K562 (cell line): ENCODE measurements around the gene POPDC3. TPM values are rescaled to one million over a fixed set of nuclear protein-coding genes. Genes with fewer than 3 reads are reported as not detected.

Source experiments
- polyA plus RNA-seq, 8 experiments: library from polyadenylated mRNA; depleted of rRNA in 4 of 8; stranded (reverse) in 5 of 8; unstranded in 3 of 8; fragments of >200 nt; fragmentation: Nextera tagmentation in 2 of 8; fragmentation: Illumina TruSeq in 1 of 8; extraction: Ambion mirVana in 2 of 8; extraction: Trizol in 1 of 8; gene quantifications; 2 replicates each; pipeline versions ENCODE4 v1.2.1 to v1.2.3, GENCODE V29; 2011 to 2014; ENCODE audit warnings: inconsistent platforms in 1 of 8, missing spikeins in 1 of 8
- total RNA-seq, 7 experiments: library from RNA; depleted of rRNA in 6 of 7; stranded (reverse); fragments of >200 nt in 6 of 7; fragmentation: Illumina TruSeq in 2 of 7; extraction: Trizol in 2 of 7; gene quantifications; 2 replicates each; pipeline versions ENCODE4 v1.2.1 to v1.2.3, GENCODE V29; 2011 to 2021; ENCODE audit warnings: low replicate concordance in 1 of 7

The POPDC3 gene
- total and polyA plus RNA-seq, 9 of the 15 experiments (the other 6 are each of a cell fraction or from before 2014, with no cell fraction given) = 4.0 to 11.8 (median 5.4) TPM

Other genes starting within 250 kb of the POPDC3 start
- gene LIN28B, start 222.9 kb downstream of the POPDC3 start, total RNA-seq (2014; rRNA removed) = 42.1 and 42.8 TPM in 2 replicates
- gene LIN28B, start 222.9 kb downstream of the POPDC3 start, total RNA-seq (2014; rRNA removed; fragmentation: Illumina TruSeq; extraction: Trizol) = 77.3 and 85.4 TPM in 2 replicates
- 70.4 and 77.0 TPM in 2 replicates for gene LIN28B, start 222.9 kb downstream of the POPDC3 start, total RNA-seq (2015; rRNA removed; fragmentation: Illumina TruSeq; extraction: Trizol)
- 50.5 and 52.7 TPM in 2 replicates for gene LIN28B, start 222.9 kb downstream of the POPDC3 start, total RNA-seq (2021)
- 25.5 and 36.3 TPM in 2 replicates for gene LIN28B, start 222.9 kb downstream of the POPDC3 start, polyA plus RNA-seq (2011; rRNA removed)
- 45.0 and 56.4 TPM in 2 replicates for gene LIN28B, start 222.9 kb downstream of the POPDC3 start, polyA plus RNA-seq (2014; fragmentation: Illumina TruSeq; extraction: Trizol)
- gene LIN28B, start 222.9 kb downstream of the POPDC3 start, polyA plus RNA-seq (2014; fragmentation: Nextera tagmentation; extraction: Ambion mirVana) = 10 to 100 TPM; 20.9 to 29.9 TPM
- gene LIN28B, start 222.9 kb downstream of the POPDC3 start, polyA plus RNA-seq (2014; rRNA removed) = 25.8 and 27.6 TPM in 2 replicates
- 22.4 and 22.7 TPM in 2 replicates for gene PREP, start 223.1 kb upstream of the POPDC3 start, total RNA-seq (2014; rRNA removed)
- gene PREP, start 223.1 kb upstream of the POPDC3 start, total RNA-seq (2014; rRNA removed; fragmentation: Illumina TruSeq; extraction: Trizol) = 33.8 and 33.9 TPM in 2 replicates
- 27.0 and 28.3 TPM in 2 replicates for gene PREP, start 223.1 kb upstream of the POPDC3 start, total RNA-seq (2015; rRNA removed; fragmentation: Illumina TruSeq; extraction: Trizol)
- gene PREP, start 223.1 kb upstream of the POPDC3 start, total RNA-seq (2021) = 54.7 and 58.3 TPM in 2 replicates
- gene PREP, start 223.1 kb upstream of the POPDC3 start, polyA plus RNA-seq (2011; rRNA removed) = 21.5 and 26.2 TPM in 2 replicates
- 56.7 and 60.8 TPM in 2 replicates for gene PREP, start 223.1 kb upstream of the POPDC3 start, polyA plus RNA-seq (2014; fragmentation: Illumina TruSeq; extraction: Trizol)
- gene PREP, start 223.1 kb upstream of the POPDC3 start, polyA plus RNA-seq (2014; fragmentation: Nextera tagmentation; extraction: Ambion mirVana) = 10 to 100 TPM; 14.1 to 18.6 TPM
- 28.2 and 30.0 TPM in 2 replicates for gene PREP, start 223.1 kb upstream of the POPDC3 start, polyA plus RNA-seq (2014; rRNA removed)